Endothelial cell of umbilical vein (primary cell): Measurements from ENCODE around the gene C1QL2.

Experiments
- CTCF ChIP-seq, 2 donors: IDR thresholded peaks; 1 replicate in 1 of 2; 2 replicates in 1 of 2; pipeline ENCODE4 v1.5.1; 2011; ENCODE audit warnings: low read length in 2 of 2, mild to moderate bottlenecking in 2 of 2, moderate library complexity in 2 of 2, control low read depth in 1 of 2, inconsistent platforms in 1 of 2, low read depth in 1 of 2; ENCODE audit not compliant: insufficient read depth in 1 of 2; ENCODE audit errors: extremely low read depth in 1 of 2
- EZH2 ChIP-seq: IDR thresholded peaks from 2 replicates; pipeline ENCODE4 v1.6.1; 2012; ENCODE audit warnings: borderline replicate concordance, low read depth, mild to moderate bottlenecking, moderate library complexity, low read length, inconsistent platforms; ENCODE audit not compliant: severe bottlenecking
- FOS ChIP-seq: IDR thresholded peaks from 2 replicates; pipeline ENCODE4 v1.6.1; 2011; ENCODE audit warnings: mild to moderate bottlenecking, low read length, moderate library complexity, borderline replicate concordance; ENCODE audit not compliant: insufficient read depth
- MAX ChIP-seq: IDR thresholded peaks from 2 replicates; pipeline ENCODE4 v1.6.1; 2011; ENCODE audit not compliant: insufficient read depth, insufficient read length
- MYC ChIP-seq: IDR thresholded peaks from one replicate; pipeline ENCODE4 v1.6.1; 2011; ENCODE audit warnings: mild to moderate bottlenecking, low read depth, low read length
- POLR2A ChIP-seq: IDR thresholded peaks from 2 replicates; pipeline ENCODE4 v1.6.1; 2012; ENCODE audit warnings: low read depth, mild to moderate bottlenecking, control low read depth, low read length
- POLR2AphosphoS5 ChIP-seq: IDR thresholded peaks from 2 replicates; pipeline ENCODE4 v1.6.1; 2012; ENCODE audit warnings: low read depth, mild to moderate bottlenecking, control low read depth, low read length, moderate library complexity; ENCODE audit not compliant: insufficient read depth

- TF ChIP-seq CTCF (IDR thresholded peaks at IDR 0.05; ENCODE audit: extremely low read depth in 1 of 2, insufficient read depth in 1 of 2, low read depth in 1 of 2, low read length in 2 of 2) (no peak), POLR2A (no peak), MYC (no peak), MAX (no peak), EZH2 (peak; percentile 10), FOS (no peak), POLR2AphosphoS5 (no peak)
Measured at GRCh38 chr2:119156105-119156890, 2.3 kb downstream of the C1QL2 start.
